Bone marrow (tissue), 2 donors: Measurements from ENCODE around the gene ZNF398.
A peak's percentile ranks its signal among the peaks of the same experiment; 100 is the strongest.

Source experiments
- DNase-seq, 2 donors: peaks; one replicate each; lab custom pipeline; 2025; lab: John Stamatoyannopoulos, UW

The ZNF398 gene

DNA sequence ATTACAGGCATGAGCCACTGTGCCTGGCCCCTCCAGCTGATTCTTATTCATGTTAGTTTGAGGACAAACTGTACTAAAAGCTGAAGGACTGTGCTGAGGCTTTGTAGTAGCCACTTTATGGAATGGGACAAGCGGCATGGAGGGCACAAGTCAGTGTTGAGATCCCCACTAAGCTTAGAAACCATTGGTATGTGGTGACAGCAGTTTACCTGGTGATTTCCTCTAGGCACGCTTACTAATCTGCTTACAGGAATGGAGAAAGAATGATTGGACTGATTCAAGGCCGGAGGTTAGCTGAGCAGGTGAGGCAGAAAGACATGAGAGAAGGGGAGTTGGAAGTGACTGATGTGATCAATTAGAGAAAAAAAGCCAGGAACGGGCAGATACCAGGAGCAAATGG, 3.7 kb downstream of the ZNF398 start:
- DNase-seq = no peak

DNA sequence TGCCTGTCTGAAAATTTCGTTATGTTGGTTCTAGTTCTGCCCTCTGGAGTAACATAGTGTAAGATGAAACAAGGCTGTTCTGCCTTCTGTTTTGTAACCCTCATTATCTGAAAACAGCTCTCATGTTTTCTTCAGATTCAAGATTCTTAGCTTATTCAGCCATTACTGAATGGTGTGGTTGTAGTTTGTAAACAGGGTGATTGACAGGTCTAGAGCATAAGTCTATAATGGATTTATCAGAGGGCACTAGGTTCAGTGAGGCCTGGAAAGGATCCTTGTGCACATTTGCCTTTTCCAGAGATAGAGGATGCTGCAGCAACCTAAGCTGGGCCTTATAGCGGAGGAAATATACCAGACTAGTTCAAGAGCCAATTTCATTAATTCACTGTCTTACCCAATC, 6.1 kb downstream of the ZNF398 start:
- no peak for DNase-seq

DNA sequence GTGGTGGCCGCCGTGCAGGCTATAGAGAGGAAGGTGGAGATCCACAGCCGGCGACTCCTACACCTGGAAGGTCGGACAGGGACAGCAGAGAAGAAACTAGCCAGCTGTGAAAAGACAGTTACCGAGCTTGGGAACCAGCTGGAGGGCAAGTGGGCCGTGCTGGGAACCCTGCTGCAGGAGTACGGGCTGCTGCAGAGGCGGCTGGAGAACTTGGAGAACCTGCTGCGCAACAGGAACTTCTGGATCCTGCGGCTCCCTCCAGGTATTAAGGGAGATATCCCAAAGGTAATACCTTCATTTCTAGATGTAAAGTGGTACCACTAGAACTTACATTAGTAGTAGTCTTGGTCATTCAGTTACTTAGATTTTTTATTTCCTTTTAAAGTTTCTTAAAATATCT, 6.8 kb downstream of the ZNF398 start:
- DNase-seq = no peak

DNA sequence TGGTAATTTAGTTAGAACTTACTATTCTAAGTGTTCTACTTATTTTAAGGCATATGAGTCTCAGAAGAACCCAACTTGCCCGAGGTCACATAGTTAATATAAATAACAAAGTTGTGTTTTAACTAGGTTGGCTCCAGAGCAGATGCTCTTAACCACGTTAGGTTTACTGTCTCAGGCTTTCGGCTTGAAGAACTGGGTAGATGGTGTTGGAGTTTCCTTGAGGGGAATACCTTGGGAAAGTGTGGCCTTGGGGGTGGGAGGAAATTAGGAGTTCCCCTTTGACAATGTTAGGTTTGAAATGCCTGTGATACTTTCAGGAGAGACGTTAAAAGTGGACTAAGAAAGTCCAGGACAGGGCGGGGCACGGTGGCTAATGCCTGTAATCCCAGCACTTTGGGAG, 9.6 kb downstream of the ZNF398 start:
- DNase-seq = no peak

DNA sequence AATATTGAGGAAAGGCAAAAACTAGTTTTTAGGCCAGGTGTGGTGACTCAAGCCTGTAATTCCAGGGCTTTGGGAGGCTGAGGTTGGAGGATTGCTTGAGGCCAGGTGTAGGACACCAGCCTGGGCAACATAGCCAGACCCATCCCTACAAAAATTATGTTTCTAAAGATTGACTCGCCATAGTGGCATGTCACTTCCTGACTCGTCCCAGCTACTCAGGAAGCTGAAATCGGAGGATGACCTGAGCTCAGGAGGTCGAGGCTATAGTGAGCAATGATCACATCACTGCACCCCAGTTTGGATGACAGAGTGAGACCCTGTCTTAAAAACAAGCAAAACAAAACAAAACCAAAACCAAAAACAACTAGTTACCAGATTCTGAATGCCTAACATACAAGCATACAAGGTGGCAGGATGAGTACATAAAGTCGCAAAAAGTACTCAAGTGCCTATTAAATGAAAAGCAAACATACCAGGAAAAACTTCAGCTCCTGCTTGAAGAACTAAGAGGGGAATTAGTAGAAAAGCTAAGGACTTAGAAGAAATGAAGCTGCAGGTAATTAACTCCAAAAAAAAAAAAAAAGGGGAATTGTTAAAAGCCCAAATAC, 14.1 kb downstream of the ZNF398 start:
- DNase-seq = no peak

DNA sequence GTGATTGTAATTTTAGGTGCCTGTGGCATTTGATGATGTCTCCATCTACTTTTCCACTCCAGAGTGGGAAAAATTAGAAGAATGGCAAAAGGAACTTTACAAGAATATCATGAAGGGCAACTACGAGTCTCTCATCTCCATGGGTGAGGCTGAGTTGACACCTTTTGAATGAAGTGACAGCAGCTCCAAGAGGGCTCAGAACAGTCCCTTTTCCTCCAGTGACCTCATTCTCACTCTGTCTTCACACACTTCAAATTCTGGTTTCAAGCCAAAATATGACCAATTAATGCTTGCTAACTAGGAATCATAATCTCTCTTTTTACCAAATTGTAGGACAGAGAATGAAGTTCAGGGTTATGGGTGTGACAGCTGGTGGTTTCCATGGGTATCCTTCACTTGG, 18.9 kb downstream of the ZNF398 start:
- no peak for DNase-seq

DNA sequence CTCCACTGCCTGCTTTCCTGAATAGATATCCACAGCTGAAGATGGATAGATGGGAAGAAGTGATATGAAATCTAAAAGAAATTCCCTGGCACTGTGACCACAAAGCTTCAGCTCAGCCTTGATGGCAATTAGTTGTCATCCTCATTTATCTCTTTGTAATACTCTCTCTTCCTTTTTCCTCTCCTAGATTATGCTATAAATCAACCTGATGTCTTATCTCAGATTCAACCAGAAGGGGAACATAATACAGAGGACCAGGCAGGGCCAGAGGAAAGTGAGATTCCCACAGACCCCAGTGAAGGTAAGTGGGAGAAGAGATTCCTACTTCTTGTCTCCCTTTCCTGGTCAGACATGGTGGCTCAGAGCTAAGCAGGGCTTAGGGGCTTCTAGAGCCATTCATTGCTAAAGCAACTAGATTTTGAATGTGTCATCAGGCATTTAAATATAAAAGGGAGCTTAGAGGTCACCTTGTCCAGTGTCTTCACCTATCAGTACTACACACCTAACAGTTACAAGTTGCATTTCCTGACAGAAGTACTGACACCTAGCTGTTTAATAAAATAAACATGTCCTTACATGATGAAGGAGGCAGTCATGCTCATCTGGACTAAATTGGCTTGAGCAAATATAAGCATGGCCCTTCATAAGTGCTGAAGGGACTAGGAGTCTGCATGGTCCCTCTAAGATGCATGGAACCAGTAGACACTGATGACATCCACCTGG, 19.5 kb downstream of the ZNF398 start:
- DNase-seq = no peak

DNA sequence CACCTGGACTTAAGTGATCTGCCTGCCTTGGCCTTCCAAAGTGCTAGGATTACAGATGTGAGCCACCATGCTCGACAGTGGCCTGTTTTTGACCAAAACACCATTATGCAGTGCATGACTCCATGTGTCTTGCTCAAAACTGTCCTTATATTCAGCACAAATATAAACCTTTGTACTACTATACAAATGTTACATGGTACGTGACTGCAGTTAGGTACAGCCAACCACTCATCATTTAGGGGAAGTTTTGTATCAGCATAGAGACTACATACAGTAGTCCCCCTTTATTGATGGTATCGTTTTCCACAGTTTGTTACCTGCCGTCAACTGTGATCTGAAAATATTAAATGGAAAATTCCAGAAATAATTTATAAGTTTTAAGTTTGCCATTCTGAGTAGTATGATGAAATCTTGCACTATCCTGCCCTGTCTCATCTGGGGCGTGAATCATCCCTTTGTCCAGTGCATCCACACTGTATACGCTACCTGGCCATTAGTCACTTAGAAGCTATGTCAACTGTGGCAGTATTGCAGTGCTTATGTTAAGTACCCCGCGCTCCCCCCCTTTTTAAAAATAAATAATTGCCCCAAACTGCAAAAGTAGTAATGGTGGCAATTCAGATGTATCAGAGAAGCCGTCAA, 24.8 kb downstream of the ZNF398 start:
- DNase-seq = no peak

DNA sequence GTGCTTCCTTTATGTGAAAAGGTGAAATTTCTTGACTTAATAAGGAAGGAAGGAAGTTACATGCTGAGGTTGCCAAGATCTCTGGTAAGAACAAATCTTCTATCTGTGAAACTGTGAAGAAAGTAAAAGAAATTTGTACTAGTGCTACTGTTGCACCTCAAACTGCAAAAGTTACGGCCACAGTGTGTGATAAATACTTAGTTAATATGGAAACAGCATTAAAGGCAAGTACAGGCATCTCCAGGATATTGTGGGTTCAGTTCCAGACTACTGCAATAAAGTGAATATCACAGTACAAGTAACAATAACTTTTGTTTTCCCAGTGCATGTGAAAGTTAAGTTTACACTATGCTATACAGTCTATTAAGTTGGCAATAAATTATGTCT, 25.3 kb downstream of the ZNF398 start:
- DNase-seq = no peak

DNA sequence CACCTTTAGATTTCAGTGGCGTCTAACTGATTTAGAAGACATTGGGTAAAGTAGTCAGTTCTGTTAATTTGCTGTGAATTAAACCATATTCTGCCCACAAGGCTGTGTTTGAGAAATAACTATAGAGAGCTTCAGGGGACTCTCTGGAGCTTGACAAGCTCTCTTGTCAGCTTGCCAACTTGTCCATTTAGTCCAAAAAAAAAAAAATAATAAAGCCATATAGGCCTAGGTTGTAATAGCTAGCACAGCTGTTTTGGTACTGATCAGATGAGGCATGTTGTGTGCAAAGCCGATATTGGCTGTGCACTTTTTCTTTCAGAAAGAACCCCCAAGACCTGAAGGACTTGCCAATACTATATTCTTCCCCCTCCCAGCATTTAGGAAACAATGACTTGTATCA, 27.9 kb downstream of the ZNF398 start:
- DNase-seq = no peak

DNA sequence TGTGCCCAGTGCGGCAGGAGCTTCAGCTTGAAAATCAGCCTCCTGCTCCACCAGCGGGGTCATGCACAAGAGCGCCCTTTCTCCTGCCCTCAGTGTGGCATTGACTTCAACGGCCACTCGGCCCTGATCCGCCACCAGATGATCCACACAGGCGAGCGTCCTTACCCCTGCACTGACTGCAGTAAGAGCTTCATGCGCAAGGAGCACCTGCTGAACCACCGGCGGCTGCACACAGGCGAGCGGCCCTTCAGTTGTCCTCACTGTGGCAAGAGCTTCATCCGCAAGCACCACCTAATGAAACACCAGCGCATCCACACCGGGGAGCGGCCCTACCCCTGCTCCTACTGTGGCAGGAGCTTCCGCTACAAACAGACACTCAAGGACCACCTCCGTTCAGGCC, 32.0 kb downstream of the ZNF398 start:
- DNase-seq = no peak

DNA sequence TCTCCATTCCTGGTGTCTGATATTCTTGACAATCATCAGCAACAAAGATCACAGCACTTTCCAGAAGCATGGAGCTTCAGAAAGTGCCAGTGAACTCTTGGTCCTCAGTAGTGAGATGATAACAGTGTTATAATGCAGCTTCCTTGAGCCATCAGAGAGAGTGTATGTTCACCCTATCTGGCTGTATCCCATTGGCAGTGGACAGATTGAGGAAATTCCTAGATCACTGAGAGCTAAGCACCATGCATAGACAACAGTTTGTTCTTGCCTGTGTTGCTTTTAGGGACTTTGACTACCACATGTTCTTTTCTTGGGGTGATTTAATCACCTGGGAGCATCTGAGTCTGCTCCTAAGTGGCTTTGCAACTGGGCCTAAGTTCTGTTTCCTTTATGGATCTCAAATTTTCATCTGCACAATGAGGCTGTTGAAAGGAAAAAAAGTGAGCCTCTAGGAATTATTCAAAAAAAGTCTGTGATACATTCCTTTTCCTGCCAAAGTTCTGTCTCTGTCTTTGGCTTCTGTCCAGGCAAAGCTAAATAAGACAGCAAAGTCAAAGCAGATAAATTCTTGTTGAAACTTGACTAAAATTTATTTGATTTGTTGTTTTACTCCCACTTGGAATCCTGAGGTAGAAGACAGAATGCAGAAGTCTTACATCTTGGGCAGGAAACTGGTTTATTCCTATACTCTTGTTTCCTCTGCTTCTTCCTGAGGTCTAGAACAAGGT, 33.6 kb downstream of the ZNF398 start:
- DNase-seq = no peak

DNA sequence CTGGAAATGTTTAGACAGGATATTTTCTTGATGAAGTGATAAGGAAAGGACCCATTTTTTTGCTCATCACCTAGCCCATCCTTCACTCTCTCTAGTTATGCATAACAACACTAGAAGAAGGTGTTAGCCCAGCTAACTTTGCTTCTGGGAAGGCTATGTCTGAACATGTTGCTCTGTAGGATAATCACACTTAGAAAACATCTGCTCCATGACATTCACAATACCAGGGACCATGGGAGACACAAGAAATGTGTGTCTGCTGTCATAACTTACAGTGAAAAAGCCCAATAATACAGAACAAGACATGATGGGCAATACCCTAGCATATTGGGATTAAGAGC, 34.2 kb downstream of the ZNF398 start:
- DNase-seq = no peak

DNA sequence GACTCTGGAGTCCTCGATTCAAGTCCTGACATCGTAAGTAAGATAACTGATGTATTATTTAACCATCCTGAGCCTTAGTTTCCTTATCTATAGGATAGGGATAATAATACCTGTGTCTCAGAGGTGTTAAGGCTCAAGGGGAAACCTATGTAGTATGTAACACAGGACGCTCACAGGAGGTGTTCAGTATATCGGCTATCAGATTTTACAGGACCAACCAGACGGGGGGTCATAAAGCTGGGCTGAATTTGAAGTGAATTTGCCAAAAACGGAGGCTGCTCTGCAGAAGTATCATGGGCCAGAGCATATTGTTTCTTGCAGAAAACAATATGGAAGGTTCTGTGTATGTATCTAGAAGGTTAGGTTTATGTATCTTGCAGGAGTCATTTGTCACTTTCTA, 37.0 kb downstream of the ZNF398 start:
- DNase-seq = no peak

DNA sequence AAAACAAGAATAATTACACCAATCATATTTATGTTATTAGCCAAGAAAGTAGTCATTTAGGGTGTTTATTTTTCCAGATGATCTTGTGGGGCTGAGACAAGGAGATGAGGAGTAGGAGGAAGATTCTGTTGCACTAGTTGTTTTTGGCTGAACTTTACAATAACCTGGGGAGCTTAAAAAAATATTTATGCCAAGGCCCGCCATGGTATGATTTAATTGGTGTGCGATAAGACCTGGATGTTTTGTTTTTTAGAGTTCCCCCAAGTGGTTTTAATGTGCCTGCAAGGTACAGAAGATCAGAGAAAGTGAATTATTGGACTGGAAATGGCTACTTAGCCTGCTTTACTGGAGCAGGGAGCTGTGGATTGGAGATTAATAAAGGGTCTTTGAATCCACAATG, 41.0 kb downstream of the ZNF398 start:
- no peak for DNase-seq

DNA sequence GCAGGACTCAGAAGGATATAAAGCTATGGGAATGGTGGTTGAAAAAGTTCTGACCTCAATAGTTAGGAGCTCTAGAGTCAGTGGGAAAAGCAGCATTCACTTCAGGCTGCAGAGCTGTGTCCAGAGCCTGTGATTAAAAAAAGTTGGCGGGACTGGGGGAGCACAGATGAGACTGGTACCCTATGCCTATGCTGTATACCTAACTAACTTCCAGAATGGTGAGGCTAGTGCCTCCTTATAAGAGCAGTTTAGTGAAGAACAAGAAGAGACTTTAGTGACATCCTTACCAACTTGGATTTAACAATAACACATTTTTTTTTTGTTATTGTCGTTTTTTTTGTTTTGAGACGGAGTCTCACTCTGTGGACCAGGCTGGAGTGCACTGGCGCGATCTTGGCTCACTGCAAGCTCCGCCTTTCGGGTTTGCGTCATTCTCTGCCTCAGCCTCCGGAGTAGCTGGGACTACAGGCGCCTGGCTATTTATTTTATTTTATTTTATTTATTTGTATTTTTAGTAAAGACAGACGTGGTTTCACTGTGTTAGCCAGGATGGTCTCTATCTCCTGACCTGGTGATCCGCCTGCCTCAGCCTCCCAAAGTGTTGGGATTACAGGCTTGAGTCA, 41.5 kb downstream of the ZNF398 start:
- DNase-seq = no peak

DNA sequence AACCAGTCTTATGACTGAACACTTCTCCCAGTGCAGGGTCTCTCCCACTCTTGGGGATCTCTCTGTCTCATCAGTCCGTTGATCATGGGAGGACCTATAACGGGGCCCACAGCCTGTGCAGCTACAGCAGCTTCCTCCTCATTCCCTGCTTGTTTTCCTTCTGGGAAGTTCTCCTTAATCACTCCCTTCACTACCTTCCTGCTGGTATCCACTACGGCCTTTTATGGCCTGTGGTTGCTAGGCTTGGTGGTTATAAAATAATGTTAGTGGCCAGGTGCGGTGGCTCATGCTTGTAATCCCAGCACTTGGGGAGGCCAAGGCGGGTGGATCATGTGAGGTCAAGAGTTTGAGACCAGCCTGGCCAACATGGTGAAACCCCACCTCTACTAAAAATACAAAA, 44.6 kb downstream of the ZNF398 start:
- no peak for DNase-seq

DNA sequence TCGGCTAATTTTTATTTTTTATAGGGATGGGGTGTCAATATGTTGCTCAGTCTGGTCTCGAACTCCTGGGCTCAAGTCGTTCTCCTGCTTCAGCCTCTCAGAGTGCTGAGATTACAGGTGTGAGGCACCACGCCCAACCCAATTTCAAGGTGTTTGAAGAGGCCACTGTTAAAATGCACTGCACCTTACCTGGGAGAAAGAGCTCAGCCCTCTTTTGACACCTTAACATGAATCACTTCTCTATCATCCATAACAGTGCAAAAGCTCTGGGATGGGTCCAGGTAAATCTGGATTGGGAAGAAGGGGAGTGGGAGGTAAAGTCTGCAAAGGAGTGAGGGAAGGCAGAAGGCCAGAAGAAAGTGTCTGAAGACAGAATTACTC, 47.5 kb downstream of the ZNF398 start:
- DNase-seq = no peak

DNA sequence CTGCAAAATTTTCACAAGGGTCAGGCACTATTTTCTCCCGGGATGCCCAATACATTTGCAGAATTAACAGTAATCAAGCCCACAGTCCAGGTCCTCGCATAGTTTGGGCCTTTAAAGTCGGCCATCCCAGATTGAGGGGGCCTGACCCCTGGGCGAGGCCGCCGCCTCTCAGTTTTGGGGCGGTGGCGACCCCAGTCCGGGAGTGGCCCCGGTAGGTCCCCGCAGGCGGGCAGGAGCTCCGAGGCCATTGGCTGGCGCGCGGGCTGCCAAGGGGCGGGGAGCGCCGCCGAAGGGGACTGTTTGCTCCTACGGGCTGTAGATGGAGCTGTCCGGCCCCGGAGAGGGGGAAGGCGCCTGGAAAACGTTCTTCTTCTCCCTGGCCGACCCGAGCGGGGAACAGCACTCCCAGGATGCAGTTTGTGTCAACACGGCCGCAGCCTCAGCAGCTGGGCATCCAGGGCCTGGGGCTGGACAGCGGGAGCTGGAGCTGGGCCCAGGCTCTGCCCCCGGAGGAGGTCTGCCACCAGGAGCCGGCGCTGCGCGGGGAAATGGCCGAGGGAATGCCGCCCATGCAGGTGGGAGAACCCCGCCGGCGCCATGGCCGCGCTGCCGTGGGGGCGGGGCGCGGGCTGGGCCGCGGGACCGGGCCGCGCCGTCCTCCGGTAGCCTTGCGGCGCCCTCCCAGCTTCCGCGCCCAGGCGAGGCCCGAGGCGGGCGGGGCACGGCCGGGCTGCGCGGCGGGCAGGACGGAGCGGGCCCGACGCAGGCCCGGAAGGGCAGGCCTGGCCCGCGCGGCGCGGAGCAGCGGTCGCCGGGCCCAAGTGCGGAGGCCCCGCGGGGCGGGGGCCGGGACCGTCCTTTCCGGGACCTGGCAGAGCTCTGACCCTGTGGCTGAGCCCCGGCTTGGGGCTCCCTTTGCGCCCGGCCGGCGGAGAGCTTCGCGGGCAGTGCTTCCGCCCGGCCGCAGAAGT, 48.2 kb downstream of the ZNF398 start, which contains the start of gene ZNF282:
Gene ZNF282 (plus strand): TSS at position 367 of the 971 bp plus-strand sequence. CDS start 44 bp downstream, at position 411.
- peak; percentile 46 to 64 for DNase-seq

DNA sequence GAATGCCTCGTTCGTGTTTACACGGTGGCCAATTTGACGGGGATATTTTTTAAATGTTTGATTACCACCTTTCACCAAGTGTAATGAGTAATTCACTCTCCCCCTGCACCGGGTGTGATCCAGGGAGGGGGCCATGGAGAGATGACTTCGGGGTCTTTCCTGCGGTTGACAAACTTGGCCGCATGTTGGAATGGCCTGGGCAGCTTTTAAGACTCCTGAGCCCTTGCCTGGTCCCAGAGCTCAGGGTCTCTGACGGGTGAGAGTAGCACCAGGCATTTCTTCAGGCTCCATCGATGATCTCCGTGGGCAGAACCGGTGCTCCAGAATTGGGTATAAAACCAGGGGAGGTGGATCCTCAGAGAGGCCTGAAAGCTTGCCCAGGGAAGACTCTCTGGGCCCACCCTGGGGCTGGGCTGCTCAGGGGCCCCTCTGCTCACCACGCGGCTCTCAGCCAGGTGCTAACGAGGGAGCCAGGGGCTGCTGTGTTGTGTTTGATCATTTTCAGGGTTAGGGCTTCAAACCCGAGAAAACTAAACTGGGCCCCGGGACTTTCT, 49.0 kb downstream of the ZNF398 start:
- DNase-seq = no peak

DNA sequence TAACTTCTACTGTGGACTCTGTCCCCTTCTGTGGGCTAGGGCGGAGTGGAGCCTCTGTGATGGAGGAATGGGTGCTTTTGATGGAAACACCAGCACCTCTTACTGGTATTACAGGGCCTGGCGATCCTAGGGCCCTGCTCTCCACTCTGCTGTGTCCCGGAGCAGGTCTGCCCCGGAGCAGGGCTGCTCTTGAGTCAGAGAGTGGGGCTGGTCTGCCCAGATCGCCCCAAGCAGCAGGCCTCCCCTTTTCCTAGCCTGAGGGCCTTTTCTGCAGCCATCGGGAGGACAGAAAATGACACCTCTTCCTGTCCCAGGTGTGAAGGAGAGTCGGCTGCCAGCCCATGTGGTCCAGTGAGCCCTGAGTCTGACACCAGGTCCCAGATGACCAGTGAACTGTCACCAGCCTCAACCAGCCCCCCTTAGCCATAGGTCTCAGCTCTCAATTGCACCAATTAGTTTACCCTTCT, 49.5 kb downstream of the ZNF398 start:
- DNase-seq = no peak
